ENCODE data around the gene CDK13. TPM values are rescaled to one million over a fixed set of nuclear protein-coding genes. Genes with fewer than 3 reads are reported as not detected.

Gene CDK13
- total and polyA plus RNA-seq, 7 experiments from 2014 or later: 26.3 to 117 (median 105) TPM

DNA sequence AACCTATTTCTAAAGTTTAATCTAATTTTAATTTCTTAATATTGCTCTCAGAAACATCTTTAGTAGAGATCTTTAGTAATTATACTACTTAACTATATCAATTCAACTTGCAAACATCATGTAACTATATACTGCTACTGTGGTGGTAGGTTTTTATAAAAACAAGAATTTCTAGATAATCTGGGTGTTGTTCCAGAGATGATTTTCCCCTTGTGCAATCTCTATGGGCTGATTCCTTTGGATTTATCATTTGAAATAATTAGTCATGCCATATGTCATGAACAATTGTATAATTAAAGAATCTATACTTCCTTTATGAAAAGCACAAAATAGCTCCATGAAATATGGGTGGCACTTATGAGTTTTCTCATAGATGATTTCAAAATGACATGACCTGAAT is 23.9 kb upstream of the CDK13 start:
- H3K27me3 Mint-ChIP-seq: peaks cover 0 to 31% (median 0%) of the 10 kb centered on the region in 5 donors
- H3K27me3 ChIP-seq (ENCODE audit: control insufficient read depth in 2 of 2, insufficient read depth in 2 of 2, low read length in 2 of 2): no peaks in the 10 kb centered on the region
- no peak for DNase-seq
- peaks cover 0 to 2% (median 0%) of the 10 kb centered on the region in 11 donors for H3K9me3 Mint-ChIP-seq
- no peak for ATAC-seq
- no peaks in the 10 kb centered on the region for H3K4me1 ChIP-seq (ENCODE audit: control insufficient read depth in 2 of 2, insufficient read depth in 2 of 2, low read length in 2 of 2)
- H3K27ac ChIP-seq (ENCODE audit: low read depth, low read length): no peak overlapping the region
- no peak overlapping the region for H3K27ac Mint-ChIP-seq
- H3K36me3 ChIP-seq (ENCODE audit: control insufficient read depth in 2 of 3, insufficient read depth in 3 of 3, low read length in 3 of 3): no peaks in the 10 kb centered on the region
- peaks cover 0 to 5% (median 0%) of the 10 kb centered on the region in 7 donors for H3K4me1 Mint-ChIP-seq
- H3K4me3 ChIP-seq (ENCODE audit: low read length): no peak overlapping the region
- POLR2A ChIA-PET: no interaction called here
- CTCF ChIA-PET: no interaction called here
- intact Hi-C loops (cut with micrococcal nuclease): no loop called here
- no peak overlapping the region for H3K4me3 Mint-ChIP-seq
- H3K9me3 ChIP-seq (ENCODE audit: control insufficient read depth in 2 of 3, low read length in 3 of 3): no peaks in the 10 kb centered on the region
- H3K36me3 Mint-ChIP-seq: peaks cover 0 to 3% (median 0%) of the 10 kb centered on the region in 5 donors

DNA sequence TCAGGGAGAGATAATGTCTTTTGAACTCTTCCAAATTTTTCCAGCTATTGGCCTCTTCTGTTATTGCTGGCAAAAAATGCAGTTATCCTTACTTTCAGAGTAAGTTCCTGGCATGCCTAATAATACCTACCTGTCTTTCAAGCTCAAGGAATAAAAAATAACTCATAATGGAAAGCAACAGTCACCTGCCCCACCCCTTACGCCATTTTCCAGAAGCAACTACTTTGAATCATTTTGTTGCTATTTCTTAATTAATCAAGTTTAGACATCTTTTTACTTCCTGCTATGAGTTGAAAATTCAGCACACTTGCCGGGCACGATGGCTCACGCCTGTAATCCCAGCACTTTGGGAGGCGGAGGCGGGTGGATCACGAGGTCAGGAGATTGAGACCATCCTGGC is 23.0 kb upstream of the CDK13 start:
- Mint-ChIP-seq H3K27me3 (peaks cover 0 to 26% (median 0%) of the 10 kb centered on the region in 5 donors), H3K27ac (no peak overlapping the region), H3K4me3 (no peak overlapping the region), H3K4me1 (peaks cover 0 to 5% (median 0%) of the 10 kb centered on the region in 7 donors), H3K36me3 (peaks cover 0 to 3% (median 0%) of the 10 kb centered on the region in 5 donors), H3K9me3 (peaks cover 0 to 2% (median 0%) of the 10 kb centered on the region in 11 donors)
- no peaks in the 10 kb centered on the region for H3K9me3 ChIP-seq (ENCODE audit: control insufficient read depth in 2 of 3, low read length in 3 of 3)
- ChIA-PET POLR2A (no interaction called here), CTCF (no interaction called here)
- no peak overlapping the region for H3K4me3 ChIP-seq (ENCODE audit: low read length)
- no peaks in the 10 kb centered on the region for H3K27me3 ChIP-seq (ENCODE audit: control insufficient read depth in 2 of 2, insufficient read depth in 2 of 2, low read length in 2 of 2)
- no peak overlapping the region for H3K27ac ChIP-seq (ENCODE audit: low read depth, low read length)
- no peaks in the 10 kb centered on the region for H3K36me3 ChIP-seq (ENCODE audit: control insufficient read depth in 2 of 3, insufficient read depth in 3 of 3, low read length in 3 of 3)
- DNase-seq (no peak), ATAC-seq (no peak)
- no peaks in the 10 kb centered on the region for H3K4me1 ChIP-seq (ENCODE audit: control insufficient read depth in 2 of 2, insufficient read depth in 2 of 2, low read length in 2 of 2)
- intact Hi-C loops (cut with micrococcal nuclease): no loop called here

DNA sequence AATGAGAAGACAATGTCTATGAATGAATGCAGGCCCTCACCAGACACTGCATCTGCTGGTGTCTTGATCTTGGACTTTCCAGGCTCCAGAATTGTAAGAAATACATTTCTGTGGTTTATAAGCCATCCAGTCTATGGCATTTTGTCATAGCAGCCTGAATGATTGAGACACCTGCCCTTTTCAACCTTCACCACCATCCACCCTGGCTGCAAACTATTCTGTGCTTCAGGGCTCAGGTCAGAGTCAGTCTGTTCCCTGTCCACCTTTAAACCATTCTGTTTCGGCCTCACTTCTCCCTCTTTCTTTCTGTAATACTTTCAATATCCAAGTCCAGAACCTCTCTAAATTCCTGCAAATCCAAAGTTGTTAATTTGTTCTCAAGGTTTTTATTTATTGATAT is 15.9 kb upstream of the CDK13 start:
- H3K27me3 Mint-ChIP-seq: peaks cover 0 to 14% (median 0%) of the 10 kb centered on the region in 5 donors
- Histone ChIP-seq H3K4me3 (ENCODE audit: low read length) (no peak overlapping the region), H3K27ac (ENCODE audit: low read depth, low read length) (no peak overlapping the region), H3K9me3 (ENCODE audit: control insufficient read depth in 2 of 3, low read length in 3 of 3) (no peaks in the 10 kb centered on the region), H3K36me3 (ENCODE audit: control insufficient read depth in 2 of 3, insufficient read depth in 3 of 3, low read length in 3 of 3) (no peaks in the 10 kb centered on the region), H3K27me3 (ENCODE audit: control insufficient read depth in 2 of 2, insufficient read depth in 2 of 2, low read length in 2 of 2) (no peaks in the 10 kb centered on the region), H3K4me1 (ENCODE audit: control insufficient read depth in 2 of 2, insufficient read depth in 2 of 2, low read length in 2 of 2) (no peaks in the 10 kb centered on the region)
- CTCF ChIA-PET: no interaction called here
- no peak for DNase-seq
- POLR2A ChIA-PET: no interaction called here
- no peak overlapping the region for H3K4me3 Mint-ChIP-seq
- intact Hi-C loops (cut with micrococcal nuclease): no loop called here
- H3K36me3 Mint-ChIP-seq: peaks cover 0 to 3% (median 0%) of the 10 kb centered on the region in 5 donors
- ATAC-seq: no peak
- peaks cover 0 to 2% (median 0%) of the 10 kb centered on the region in 11 donors for H3K9me3 Mint-ChIP-seq
- H3K4me1 Mint-ChIP-seq: peaks cover 0 to 4% (median 0%) of the 10 kb centered on the region in 7 donors
- no peak overlapping the region for H3K27ac Mint-ChIP-seq

DNA sequence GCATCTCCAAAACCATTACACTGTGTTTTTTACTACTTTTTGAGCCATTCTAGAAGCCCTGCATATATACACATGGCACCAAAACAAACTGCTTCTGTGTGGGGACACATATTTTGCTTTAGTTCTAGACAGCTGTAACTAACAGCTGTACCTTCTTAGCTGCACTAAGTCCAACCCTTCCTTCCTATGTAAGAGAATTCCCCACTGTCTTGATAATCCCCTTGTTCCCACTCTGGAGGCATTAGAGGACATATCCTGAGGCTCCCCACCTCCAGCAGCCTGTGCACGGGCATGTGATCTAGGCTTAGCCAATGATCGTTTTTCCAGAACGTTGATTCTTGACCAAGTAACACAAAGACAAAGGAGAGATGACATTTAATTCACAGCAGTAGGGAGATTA is 13.3 kb upstream of the CDK13 start:
- Histone ChIP-seq H3K27me3 (ENCODE audit: control insufficient read depth in 2 of 2, insufficient read depth in 2 of 2, low read length in 2 of 2) (no peaks in the 10 kb centered on the region), H3K4me1 (ENCODE audit: control insufficient read depth in 2 of 2, insufficient read depth in 2 of 2, low read length in 2 of 2) (no peaks in the 10 kb centered on the region), H3K36me3 (ENCODE audit: control insufficient read depth in 2 of 3, insufficient read depth in 3 of 3, low read length in 3 of 3) (no peaks in the 10 kb centered on the region), H3K4me3 (ENCODE audit: low read length) (no peak overlapping the region), H3K9me3 (ENCODE audit: control insufficient read depth in 2 of 3, low read length in 3 of 3) (no peaks in the 10 kb centered on the region), H3K27ac (ENCODE audit: low read depth, low read length) (no peak overlapping the region)
- Mint-ChIP-seq H3K36me3 (no peaks in the 10 kb centered on the region), H3K4me1 (no peaks in the 10 kb centered on the region), H3K27ac (no peak overlapping the region), H3K4me3 (no peak overlapping the region), H3K27me3 (peaks cover 0 to 13% (median 0%) of the 10 kb centered on the region in 5 donors), H3K9me3 (no peaks in the 10 kb centered on the region)
- CTCF ChIA-PET: interaction anchor here (1.0 kb wide), 1 partner anchor 41 kb away, joined by 4 read pairs; no protein-coding TSS in a partner anchor
- intact Hi-C loops (cut with micrococcal nuclease): no loop called here
- no peak for ATAC-seq
- POLR2A ChIA-PET: no interaction called here
- DNase-seq: no peak

DNA sequence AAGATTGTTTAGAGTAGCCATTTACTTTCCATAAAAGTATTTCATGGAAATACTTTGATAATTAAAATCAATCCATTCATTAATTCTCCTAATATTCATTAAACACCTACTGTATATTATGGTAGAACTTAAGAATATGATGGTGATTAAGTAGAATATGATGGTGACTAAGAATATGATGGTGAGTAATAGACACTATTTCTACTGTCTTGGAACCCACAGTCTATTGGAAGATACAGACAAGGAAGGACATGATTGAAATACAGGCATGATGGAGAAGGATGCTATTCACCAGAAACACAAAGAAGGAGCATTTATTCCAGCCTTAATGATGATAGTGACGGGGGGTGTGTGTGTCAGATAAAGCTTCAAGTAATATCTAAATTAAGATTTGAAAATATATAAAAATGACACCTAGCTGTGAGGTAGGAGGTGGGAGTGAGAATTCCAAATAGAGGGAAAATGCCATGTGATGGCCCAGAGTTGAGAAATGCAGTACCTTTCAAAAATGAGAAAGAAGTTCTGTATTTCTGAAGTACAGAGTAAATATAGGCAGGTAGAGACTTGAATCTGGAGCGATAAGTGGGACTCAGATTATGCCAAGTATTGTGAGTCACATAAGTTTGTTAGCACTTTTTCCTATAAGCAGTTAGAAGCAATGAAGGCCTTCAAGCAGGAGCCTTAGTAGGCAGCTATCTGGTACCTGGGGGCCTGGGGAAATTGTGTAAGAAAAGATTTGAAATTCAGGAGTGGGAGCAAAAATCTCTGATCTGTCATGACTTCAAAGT is 12.5 kb upstream of the CDK13 start:
- POLR2A ChIA-PET: no interaction called here
- ATAC-seq (no peak), DNase-seq (no peak)
- peaks cover 0 to 15% (median 0%) of the 10 kb centered on the region in 5 donors for H3K27me3 Mint-ChIP-seq
- no peak overlapping the region for H3K27ac Mint-ChIP-seq
- no peak overlapping the region for H3K4me3 Mint-ChIP-seq
- Histone ChIP-seq H3K4me1 (ENCODE audit: control insufficient read depth in 2 of 2, insufficient read depth in 2 of 2, low read length in 2 of 2) (no peaks in the 10 kb centered on the region), H3K4me3 (ENCODE audit: low read length) (no peak overlapping the region), H3K9me3 (ENCODE audit: control insufficient read depth in 2 of 3, low read length in 3 of 3) (no peaks in the 10 kb centered on the region), H3K27ac (ENCODE audit: low read depth, low read length) (no peak overlapping the region), H3K27me3 (ENCODE audit: control insufficient read depth in 2 of 2, insufficient read depth in 2 of 2, low read length in 2 of 2) (no peaks in the 10 kb centered on the region), H3K36me3 (ENCODE audit: control insufficient read depth in 2 of 3, insufficient read depth in 3 of 3, low read length in 3 of 3) (no peaks in the 10 kb centered on the region)
- intact Hi-C loops (cut with micrococcal nuclease): no loop called here
- H3K36me3 Mint-ChIP-seq: peaks cover 0 to 2% (median 0%) of the 10 kb centered on the region in 5 donors
- no peaks in the 10 kb centered on the region for H3K4me1 Mint-ChIP-seq
- CTCF ChIA-PET: interaction anchor here (0.6 kb wide), 1 partner anchor 46 kb away, joined by 6 read pairs; no protein-coding TSS in a partner anchor
- H3K9me3 Mint-ChIP-seq: peaks cover 0 to 2% (median 0%) of the 10 kb centered on the region in 11 donors

DNA sequence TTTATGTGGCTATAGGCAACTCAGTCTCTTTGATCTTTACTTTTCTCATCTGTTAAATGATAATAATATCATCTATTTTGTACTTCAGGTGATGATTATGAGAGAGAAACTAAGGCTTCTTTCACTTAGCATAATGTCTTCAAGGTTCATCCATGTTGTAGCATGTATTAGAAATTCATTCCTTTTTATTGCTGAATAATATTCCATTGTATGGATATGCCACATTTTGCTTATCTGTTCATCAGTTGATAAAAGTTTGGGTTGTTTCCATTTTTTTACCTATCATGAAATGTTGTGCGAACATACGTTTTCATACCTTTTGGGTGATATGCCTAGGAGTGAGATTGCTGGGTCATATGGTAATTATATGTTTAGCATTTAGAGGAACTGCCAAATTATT is 7.2 kb upstream of the CDK13 start:
- Histone ChIP-seq H3K27ac (ENCODE audit: low read depth, low read length) (no peak overlapping the region), H3K9me3 (ENCODE audit: control insufficient read depth in 2 of 3, low read length in 3 of 3) (no peaks in the 10 kb centered on the region), H3K36me3 (ENCODE audit: control insufficient read depth in 2 of 3, insufficient read depth in 3 of 3, low read length in 3 of 3) (no peaks in the 10 kb centered on the region), H3K4me1 (ENCODE audit: control insufficient read depth in 2 of 2, insufficient read depth in 2 of 2, low read length in 2 of 2) (peaks cover 5 to 7% of the 10 kb centered on the region in 2 donors), H3K4me3 (ENCODE audit: low read length) (no peak overlapping the region), H3K27me3 (ENCODE audit: control insufficient read depth in 2 of 2, insufficient read depth in 2 of 2, low read length in 2 of 2) (no peaks in the 10 kb centered on the region)
- Mint-ChIP-seq H3K36me3 (peaks cover 0 to 2% (median 0%) of the 10 kb centered on the region in 5 donors), H3K9me3 (peaks cover 0 to 2% (median 0%) of the 10 kb centered on the region in 11 donors), H3K27me3 (peaks cover 0 to 10% (median 0%) of the 10 kb centered on the region in 5 donors), H3K4me1 (peaks cover 2 to 13% (median 8%) of the 10 kb centered on the region in 7 donors), H3K27ac (no peak overlapping the region), H3K4me3 (no peak overlapping the region)
- ChIA-PET CTCF (no interaction called here), POLR2A (interaction anchor here (0.7 to 0.9 kb wide), 3 partner anchors 9 to 351 kb away, joined by 3 to 5 read pairs (median 3); no protein-coding TSS in a partner anchor)
- no peak for DNase-seq
- ATAC-seq: no peak
- intact Hi-C loops (cut with micrococcal nuclease): loop anchor here in 1 of 2 donors (10.0 kb wide), 1 partner anchor 1578 kb away; no protein-coding TSS in a partner anchor

All from naive thymus-derived CD4-positive, alpha-beta T cell (primary cell).